COLO668 (cell line): ENCODE data around the gene TRRAP.
"Not testable (repeated sequence)": the region's sequence is repeated elsewhere in the genome, so short reads cannot be mapped to it uniquely, and the experiment has no call there.

Experiments used
- DNase-seq: peaks from one replicate; lab custom pipeline; 2025; ENCODE audit not compliant: unreplicated experiment; lab: John Stamatoyannopoulos, UW

The TRRAP gene

DNA sequence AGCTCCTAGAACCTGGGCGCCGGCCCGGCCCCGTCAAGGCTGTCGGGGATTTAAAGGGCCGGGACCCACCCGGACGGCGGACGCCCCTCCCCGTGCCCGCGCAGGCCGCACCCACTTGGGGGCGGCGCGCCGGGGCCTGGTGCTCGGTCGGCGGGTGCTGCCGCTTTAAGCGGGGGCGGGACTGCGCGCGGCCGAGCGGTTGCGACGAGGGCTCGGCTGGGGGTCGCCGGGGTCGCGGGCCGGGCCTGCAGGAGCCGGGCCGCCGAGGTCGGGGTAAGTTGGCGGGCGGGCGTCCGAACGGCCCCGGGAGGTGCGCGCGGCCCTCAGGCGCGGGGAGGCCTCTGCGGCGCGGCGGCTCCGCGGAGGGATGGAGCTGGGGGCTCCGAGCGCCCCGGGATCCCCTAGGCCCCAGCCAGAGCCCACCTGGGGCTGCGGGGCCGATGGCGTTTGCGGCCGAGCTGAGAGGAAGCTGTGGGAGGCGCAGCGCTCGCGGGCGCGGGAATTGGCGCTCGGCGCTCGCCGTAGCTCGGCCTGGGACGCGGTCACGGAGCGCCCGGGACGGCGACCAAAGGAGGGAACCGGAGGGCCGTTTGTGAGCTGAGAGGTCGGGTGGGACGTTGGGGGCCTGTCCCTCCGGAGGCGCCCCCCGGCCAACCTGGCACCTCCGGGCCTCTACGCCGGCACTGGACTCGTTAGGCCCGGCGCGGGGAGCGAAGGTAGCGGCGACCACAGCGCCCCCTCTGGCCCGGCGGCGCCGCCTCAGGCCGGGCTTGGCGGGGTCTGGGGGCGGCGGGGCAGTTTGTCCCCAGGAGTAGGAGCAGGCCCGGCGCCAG is at the start of gene TRRAP:
Gene TRRAP (plus strand): TSS at position 168 of the 833 bp plus-strand sequence. CDS start 2,619 bp downstream, outside the sequence.
- peak; percentile 78 for DNase-seq

DNA sequence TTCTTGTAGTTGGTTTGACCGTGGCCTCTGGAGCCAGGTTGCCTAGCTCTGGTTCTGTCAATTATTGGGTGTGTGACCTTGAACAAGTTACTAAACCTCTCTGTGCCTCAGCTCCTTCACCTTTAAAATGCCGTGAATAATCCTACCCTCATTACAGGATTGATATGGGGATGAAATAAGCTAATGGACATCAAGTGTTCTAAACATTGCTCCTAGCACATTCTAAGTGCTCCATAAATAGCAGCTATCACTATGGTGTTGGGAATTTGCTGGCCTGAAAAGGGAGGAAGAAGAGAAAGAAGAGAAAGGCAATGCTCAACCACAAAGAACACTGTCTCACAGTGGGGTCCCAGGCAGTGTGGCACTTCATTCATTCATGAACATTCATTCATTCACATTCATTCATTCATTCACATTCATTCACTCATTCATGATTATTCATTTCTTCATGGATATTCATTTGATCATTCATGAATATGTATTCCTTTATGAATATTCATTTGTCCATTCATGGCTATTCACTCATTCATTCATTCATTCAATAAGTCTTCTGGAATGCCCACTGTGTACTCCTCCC is 47.3 kb upstream of the TRRAP start:
- DNase-seq: no peak

DNA sequence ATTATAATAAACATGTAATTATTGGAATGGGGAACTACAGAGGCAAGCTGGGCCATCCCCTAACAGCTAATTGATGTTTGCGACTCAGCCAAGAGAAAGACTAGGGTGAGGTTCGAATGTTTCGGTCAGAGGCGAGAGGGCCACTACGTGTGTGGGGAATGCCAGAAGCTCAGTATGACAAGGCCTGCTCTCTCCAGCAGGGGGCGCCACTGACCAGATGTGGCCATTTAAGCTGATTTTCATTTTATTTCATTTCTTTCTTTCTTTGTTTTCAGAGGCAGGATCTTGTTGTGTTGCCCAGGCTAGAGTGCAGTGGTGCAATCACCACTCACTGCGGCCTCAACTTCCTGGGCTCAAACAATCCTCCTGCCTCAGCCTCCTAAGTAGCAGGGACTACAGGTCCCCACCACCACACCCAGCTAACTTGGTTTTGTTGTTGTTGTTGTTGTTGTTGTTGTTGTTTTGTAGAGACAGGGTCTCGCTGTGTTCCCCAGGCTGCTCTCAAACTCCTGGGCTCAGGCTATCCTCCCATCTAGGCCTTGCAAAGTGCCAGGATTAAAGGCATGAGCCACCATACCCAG is 46.6 kb upstream of the TRRAP start:
- DNase-seq: no peak

- DNase-seq: no peak
These were observed 45.3 kb upstream of the TRRAP start for GRCh38 chr7:98833022-98833421.

DNA sequence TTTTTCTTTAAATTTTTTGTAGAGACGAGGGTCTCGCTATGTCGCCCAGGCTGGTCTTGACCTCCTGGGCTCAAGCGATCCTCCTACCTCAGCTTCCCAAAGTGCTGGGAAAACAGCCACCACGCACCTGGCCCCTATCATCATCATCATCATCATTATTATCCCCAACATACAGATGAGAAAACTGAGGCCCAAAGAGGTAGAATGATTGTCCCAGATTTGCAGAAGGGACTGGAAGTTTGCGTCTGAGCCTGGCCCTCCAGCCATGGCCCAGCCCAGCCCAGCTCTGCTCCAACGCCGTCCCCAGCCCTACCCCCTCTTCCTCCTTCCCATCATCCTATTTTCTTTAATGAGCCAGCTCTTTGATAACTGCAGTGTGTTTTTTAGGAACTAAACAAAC is 43.4 kb upstream of the TRRAP start:
- no peak for DNase-seq

DNA sequence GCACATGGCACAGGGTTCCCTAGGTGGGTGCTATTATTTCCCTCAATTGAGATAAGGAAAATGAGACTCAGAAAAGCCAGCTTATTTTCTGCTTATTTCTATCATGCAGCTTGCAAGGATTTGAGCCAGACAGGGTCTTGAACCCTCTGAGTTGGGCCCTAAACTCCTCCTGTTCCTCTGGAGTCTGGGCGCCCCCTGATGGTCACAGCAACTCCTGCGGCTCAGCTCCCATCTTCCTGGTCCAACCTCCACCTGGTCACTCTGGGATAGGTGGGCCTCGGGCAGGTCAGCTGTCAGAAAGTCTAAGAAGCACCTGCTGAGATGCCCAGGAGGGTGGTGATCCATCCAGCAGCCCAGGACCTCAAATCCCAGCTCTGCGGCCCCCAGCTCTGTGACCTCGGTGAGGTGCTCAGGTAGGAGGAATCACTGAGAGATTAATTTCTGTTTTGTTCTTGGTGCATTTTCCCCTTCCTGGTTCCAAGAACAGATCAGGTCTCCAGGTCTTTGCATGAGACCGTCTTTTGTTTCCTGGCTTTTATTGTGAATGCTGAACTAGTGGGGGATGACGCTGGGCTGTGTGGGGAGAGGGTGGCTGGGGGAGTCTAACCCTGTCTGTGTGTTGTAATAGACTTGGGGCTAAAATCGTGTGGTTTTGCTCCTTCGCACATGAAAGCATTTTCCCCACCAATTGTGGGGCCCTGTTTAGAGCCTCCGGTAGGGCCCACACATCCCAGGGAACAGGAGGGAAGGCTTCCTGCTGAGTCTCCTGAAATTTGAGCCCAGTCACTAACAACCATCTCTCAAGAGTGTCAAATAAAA is 41.3 kb upstream of the TRRAP start:
- DNase-seq: peak; percentile 38

- no peak for DNase-seq
These were observed 40.7 kb upstream of the TRRAP start for GRCh38 chr7:98837630-98837972.

GRCh38 chr7:98840096-98840495 is 38.2 kb upstream of the TRRAP start:
- no peak for DNase-seq

DNA sequence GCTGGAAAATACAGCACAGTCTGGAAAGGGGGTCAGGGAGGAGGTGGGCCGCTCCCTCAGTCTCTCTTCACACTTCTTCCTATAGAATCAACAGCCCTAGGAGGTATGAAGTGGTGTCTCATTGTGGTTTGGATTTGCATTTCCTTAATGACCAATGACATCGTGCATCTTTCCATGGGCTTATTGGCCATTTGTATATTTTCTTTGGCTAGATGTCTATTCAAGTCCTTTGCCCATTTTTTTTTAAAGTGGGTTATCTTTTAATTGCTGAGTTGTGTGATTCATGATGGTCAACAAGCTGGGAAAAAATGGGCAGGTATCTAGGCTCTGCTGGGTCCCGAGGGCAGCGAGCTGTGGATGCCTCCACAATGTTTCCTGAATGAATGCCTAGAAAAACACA is 37.6 kb upstream of the TRRAP start:
- DNase-seq: no peak

DNA sequence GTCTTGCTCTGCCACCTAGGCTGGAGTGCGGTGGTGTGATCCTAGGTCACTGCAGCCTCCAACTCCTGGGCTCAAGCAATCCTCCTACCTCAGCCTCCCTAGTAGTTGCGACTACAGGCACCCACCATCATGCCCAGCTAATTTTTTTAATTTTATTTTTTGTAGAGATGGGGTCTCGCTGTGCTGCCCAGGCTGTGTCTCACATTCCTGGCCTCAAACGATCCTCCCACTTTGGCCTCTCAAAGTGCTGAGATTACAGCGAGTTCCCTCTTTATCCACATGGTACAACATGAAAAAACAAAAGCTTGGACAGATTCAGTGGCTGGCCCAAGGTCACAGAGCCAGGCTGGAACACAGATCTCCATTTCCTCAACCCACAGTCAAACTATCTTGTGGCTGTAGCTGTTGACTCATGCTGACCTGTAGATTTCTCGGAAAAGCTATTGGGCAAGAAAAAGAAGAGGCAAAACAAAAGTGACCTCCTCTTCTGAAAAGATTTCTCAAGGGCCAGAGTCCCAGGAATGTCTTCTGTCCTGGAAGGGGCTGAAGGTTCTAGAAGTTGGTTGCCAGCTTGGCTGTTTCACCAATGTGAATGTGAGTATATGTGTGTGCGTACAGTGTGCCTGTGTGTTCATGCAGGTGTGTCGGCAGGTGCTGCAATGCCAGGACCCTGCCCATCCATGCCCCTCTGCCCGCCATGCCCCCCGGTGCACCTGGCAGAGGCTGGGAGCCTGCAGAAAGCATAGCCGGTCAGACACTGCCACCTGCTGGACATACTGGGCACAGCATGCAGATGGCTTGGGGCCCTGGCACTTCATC is 36.9 kb upstream of the TRRAP start:
- DNase-seq: peak; percentile 43

DNA sequence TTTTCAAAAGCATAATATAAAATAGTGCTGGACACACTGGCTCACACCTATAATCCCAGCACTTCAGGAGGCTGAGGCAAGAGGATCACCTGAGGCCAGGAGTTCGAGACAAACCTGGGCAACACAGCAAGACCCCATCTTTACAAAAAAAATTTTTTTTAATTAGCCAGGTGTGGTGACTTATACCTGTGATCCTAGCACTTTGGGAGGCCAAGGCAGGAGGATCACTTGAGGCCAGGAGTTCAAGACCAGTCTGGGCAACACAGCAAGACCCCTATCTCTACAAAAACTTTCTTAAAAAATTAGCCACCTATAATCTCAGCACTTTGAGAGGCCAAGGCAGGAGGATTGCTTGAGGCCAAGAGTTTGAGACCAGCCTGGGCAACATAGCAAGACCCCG is 35.8 kb upstream of the TRRAP start:
- not testable (repeated sequence) for DNase-seq

GRCh38 chr7:98848918-98849317 is 29.4 kb upstream of the TRRAP start:
- DNase-seq: no peak

DNA sequence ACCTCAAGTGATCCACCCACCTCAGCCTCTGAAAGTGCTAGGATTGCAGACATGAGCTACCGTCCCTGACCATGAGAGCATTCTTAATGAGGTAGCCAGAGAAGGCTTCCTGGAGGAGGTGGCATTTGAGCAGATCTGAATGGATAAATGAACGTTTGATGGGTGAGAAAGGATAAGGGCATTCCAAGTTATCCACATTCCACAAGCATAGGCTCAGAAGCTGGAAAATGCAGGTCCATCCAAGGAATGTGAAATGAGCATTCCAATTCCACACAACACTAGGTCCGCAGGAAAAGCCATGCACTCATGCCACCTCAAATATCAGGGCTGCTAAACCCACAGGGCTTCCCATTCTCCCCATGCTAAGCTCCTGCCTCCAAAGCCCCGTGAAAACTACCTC is 25.5 kb upstream of the TRRAP start:
- DNase-seq: no peak

DNA sequence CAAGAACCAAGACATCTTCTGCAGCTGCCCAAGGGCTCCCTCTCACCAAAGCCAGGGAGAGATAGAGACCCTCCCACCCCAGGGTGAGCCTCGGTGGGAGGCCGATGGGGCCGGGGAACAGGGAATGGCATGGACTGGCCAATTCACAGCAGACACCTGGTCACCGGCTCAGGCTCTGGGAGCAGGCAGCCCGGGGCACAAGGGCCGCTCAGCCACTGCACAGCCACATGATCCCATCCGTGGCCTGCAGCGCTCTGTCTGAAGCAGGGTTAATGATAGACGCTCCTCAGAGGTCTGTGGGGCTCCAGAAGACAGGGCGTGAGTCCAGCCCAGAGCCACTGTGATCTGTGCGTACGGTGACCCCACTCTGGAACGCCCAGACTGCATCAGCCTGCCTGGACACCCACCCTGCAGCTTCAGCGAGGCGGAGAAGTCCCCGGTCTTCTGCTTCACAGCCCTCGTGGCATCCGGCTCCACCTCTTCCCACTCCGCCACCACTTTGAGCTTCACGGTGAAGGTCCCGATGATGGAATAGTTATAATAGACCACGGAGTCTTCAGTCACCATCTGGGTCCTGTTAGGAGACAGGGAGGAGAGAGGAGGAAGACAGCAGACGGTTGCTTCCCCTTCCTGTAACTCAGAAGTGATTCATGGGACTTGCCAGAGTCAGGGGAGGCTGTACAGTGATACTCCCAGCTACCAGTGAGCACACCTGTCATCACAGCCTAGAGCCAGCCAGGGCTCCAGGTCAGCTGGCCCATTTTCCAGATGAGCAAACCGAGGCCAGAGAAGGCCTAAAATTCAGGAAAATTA is 22.5 kb upstream of the TRRAP start:
- no peak for DNase-seq

GRCh38 chr7:98860071-98860470 is 18.3 kb upstream of the TRRAP start:
- no peak for DNase-seq

DNA sequence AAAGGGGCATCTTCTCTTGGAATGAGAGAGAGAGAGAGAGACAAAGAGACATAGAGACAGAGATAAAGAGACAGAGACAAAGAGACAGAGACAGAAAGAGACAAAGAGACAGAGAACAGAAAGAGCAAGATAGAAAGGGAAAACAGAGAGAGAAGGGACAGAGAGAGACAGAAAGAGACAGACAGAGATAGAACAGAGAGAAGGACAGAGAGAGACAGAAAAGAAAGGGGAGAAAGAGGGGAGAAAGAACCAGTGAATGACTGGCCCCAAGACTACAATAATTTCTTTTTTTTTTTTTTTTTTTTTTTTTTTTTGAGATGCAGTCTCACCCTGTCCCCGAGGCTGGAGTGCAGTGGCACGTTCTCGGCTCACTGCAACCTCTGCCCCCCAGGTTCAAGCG is 16.1 kb upstream of the TRRAP start:
- no peak for DNase-seq

DNA sequence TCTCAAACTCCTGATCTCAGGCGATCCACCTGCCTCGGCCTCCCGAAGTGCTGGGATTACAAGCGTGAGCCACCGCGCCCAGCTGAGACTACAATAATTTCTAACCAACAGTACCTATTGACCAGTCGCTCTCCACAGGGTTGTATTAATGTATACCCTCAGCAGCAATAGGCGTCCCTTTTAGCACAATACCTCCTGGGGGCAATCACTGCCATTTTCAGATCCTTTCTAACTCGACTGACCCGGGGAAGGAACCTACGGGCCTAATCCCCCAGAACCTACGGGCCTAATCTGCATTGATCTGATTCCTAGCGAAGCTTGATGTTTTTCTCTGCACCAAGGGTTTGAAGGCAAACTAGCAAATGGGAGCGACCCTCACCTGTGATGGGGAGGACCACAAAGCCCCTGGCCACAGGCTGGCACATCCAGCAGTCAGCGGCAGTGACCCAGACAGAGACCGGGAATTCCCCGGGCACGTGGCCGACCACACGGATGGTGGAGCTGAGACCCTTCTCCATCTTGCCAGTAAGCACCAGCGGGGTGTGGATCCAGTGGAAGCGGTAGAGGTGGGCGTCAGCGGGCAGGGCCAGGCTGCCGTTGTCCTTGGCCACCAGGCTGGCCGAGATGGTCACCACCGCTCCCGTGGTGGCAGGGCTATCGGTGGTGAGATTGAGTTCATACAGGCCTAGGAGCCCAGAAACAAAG is 15.5 kb upstream of the TRRAP start:
- DNase-seq: no peak

GRCh38 chr7:98863601-98864000 is 14.7 kb upstream of the TRRAP start:
- DNase-seq: no peak

GRCh38 chr7:98864731-98865453 is 13.4 kb upstream of the TRRAP start:
- DNase-seq: no peak
